Muscle layer of duodenum (tissue), 2 donors: ENCODE results near the gene HSFX4.
"Not testable (repeated sequence)": the region's sequence is repeated elsewhere in the genome, so short reads cannot be mapped to it uniquely, and the experiment has no call there.

ENCODE experiments used
- H3K27ac ChIP-seq: one replicate; pipeline ENCODE4 v1.7.0; 2013; ENCODE audit warnings: mild to moderate bottlenecking, low read length
- H3K27me3 ChIP-seq: one replicate; pipeline ENCODE4 v1.7.0; 2013; ENCODE audit warnings: low read depth, mild to moderate bottlenecking, control low read depth, low read length
- H3K36me3 ChIP-seq, 2 donors: one replicate each; pipeline ENCODE4 v1.7.0; 2013; ENCODE audit warnings: low read length in 2 of 2, control low read depth in 1 of 2, mild to moderate bottlenecking in 1 of 2; ENCODE audit not compliant: insufficient read depth in 2 of 2, control insufficient read depth in 1 of 2
- H3K4me1 ChIP-seq, 2 donors: one replicate each; pipeline ENCODE4 v1.7.0; 2013; ENCODE audit warnings: low read length in 2 of 2, mild to moderate bottlenecking in 2 of 2, control low read depth in 1 of 2, moderate library complexity in 1 of 2; ENCODE audit not compliant: insufficient read depth in 2 of 2, control insufficient read depth in 1 of 2
- H3K4me3 ChIP-seq, 2 donors: one replicate each; pipeline ENCODE4 v1.7.0; 2013; ENCODE audit warnings: low read length in 2 of 2, low read depth in 1 of 2, mild to moderate bottlenecking in 1 of 2
- H3K9me3 ChIP-seq, 2 donors: one replicate each; pipeline ENCODE4 v1.7.0; 2013; ENCODE audit warnings: low read length in 2 of 2, control low read depth in 1 of 2, mild to moderate bottlenecking in 1 of 2; ENCODE audit not compliant: control insufficient read depth in 1 of 2
- donor health status: healthy.

Gene HSFX4

GRCh38 chrX:149929400-149929799 is at the start of gene HSFX4:
Gene HSFX4, plus strand, starts transcription at chrX:149929573. Its CDS starts 72 bp downstream, at chrX:149929645.
- not testable (repeated sequence) for H3K9me3 ChIP-seq, H3K4me3 ChIP-seq, H3K27me3 ChIP-seq, H3K27ac ChIP-seq, H3K4me1 ChIP-seq, H3K36me3 ChIP-seq

- H3K36me3 ChIP-seq = no peaks in the 10 kb centered on the region
- H3K4me1 ChIP-seq = no peaks in the 10 kb centered on the region
- no peak within 1 kb of the TSS for H3K4me3 ChIP-seq
- no peaks in the 10 kb centered on the region for H3K27me3 ChIP-seq
- H3K9me3 ChIP-seq = no peaks in the 10 kb centered on the region
- no peak within 1 kb of the TSS for H3K27ac ChIP-seq
Measured at GRCh38 chrX:149881081-149881711, 48.2 kb upstream of the HSFX4 start, which contains the start of gene MAGEA8. Gene MAGEA8, plus strand, starts transcription at chrX:149881183. Its CDS starts 3,090 bp downstream, at chrX:149884273.

- not testable (repeated sequence) for H3K4me1 ChIP-seq, H3K27me3 ChIP-seq, H3K27ac ChIP-seq, H3K9me3 ChIP-seq, H3K36me3 ChIP-seq, H3K4me3 ChIP-seq
Measured at GRCh38 chrX:149890828-149891227, 38.5 kb upstream of the HSFX4 start.

GRCh38 chrX:149898554-149898953 is 30.8 kb upstream of the HSFX4 start:
- no peaks in the 10 kb centered on the region for H3K9me3 ChIP-seq
- no peaks in the 10 kb centered on the region for H3K36me3 ChIP-seq
- no peak overlapping the region for H3K4me3 ChIP-seq
- no peak overlapping the region for H3K27ac ChIP-seq
- H3K27me3 ChIP-seq = no peaks in the 10 kb centered on the region
- no peaks in the 10 kb centered on the region for H3K4me1 ChIP-seq

GRCh38 chrX:149903889-149904748 is 25.3 kb upstream of the HSFX4 start:
- H3K4me3 ChIP-seq = peak overlapping the region in 1 of 2 donors; percentile 16
- H3K36me3 ChIP-seq = no peaks in the 10 kb centered on the region
- no peaks in the 10 kb centered on the region for H3K27me3 ChIP-seq
- no peaks in the 10 kb centered on the region for H3K4me1 ChIP-seq
- H3K9me3 ChIP-seq = no peaks in the 10 kb centered on the region
- H3K27ac ChIP-seq = no peak overlapping the region

- no peaks in the 10 kb centered on the region for H3K4me1 ChIP-seq
- H3K36me3 ChIP-seq = no peaks in the 10 kb centered on the region
- H3K4me3 ChIP-seq = no peak overlapping the region
- H3K9me3 ChIP-seq = no peaks in the 10 kb centered on the region
- no peaks in the 10 kb centered on the region for H3K27me3 ChIP-seq
- no peak overlapping the region for H3K27ac ChIP-seq
Measured at GRCh38 chrX:149908308-149908707, 21.1 kb upstream of the HSFX4 start.

- Histone ChIP-seq H3K4me1 (no peaks in the 10 kb centered on the region), H3K36me3 (no peaks in the 10 kb centered on the region), H3K27me3 (no peaks in the 10 kb centered on the region), H3K9me3 (no peaks in the 10 kb centered on the region), H3K4me3 (no peak overlapping the region), H3K27ac (no peak overlapping the region)
Measured at GRCh38 chrX:149908727-149909126, 20.6 kb upstream of the HSFX4 start.

GRCh38 chrX:149909324-149910177 is 19.8 kb upstream of the HSFX4 start:
- no peaks in the 10 kb centered on the region for H3K9me3 ChIP-seq
- no peaks in the 10 kb centered on the region for H3K36me3 ChIP-seq
- no peak overlapping the region for H3K4me3 ChIP-seq
- no peak overlapping the region for H3K27ac ChIP-seq
- no peaks in the 10 kb centered on the region for H3K4me1 ChIP-seq
- no peaks in the 10 kb centered on the region for H3K27me3 ChIP-seq

GRCh38 chrX:149910178-149910695 is 19.1 kb upstream of the HSFX4 start:
- H3K27ac ChIP-seq = no peak overlapping the region
- H3K4me3 ChIP-seq = no peak overlapping the region
- H3K9me3 ChIP-seq = no peaks in the 10 kb centered on the region
- H3K4me1 ChIP-seq = no peaks in the 10 kb centered on the region
- H3K27me3 ChIP-seq = no peaks in the 10 kb centered on the region
- H3K36me3 ChIP-seq = no peaks in the 10 kb centered on the region

GRCh38 chrX:149916745-149917392 is 12.5 kb upstream of the HSFX4 start:
- no peaks in the 10 kb centered on the region for H3K9me3 ChIP-seq
- H3K27ac ChIP-seq = no peak overlapping the region
- no peaks in the 10 kb centered on the region for H3K4me1 ChIP-seq
- H3K36me3 ChIP-seq = no peaks in the 10 kb centered on the region
- H3K4me3 ChIP-seq = no peak overlapping the region
- no peaks in the 10 kb centered on the region for H3K27me3 ChIP-seq
